PC-9 (cell line): ENCODE data around the gene SYPL2. TPM values are rescaled to one million over a fixed set of nuclear protein-coding genes. Genes with fewer than 3 reads are reported as not detected.

Source experiments
- Bru-seq: library from RNA; stranded (reverse); fragments of 400-500 nt; gene quantifications from one replicate; lab custom pipeline; 2021; lab: Mats Ljungman, UMichigan
- BruChase-seq, 2 experiments: library from RNA; stranded (reverse); fragments of 400-500 nt; gene quantifications; one replicate each; lab custom pipeline; 2021; lab: Mats Ljungman, UMichigan
- BruUV-seq: library from RNA; stranded (reverse); fragments of 400-500 nt; replicated peaks from 2 replicates; lab custom pipeline; 2021; lab: Mats Ljungman, UMichigan
- CTCF ChIA-PET: fragments of 300-600 bp; sonication (Branson Sonifier 250); formaldehyde crosslinking; loops from one replicate; lab custom pipeline; 2022; ENCODE audit warnings: antibody characterized with exemption; lab: Charles Lee
- POLR2A ChIA-PET: fragments of 300-600 bp; sonication (Branson Sonifier 250); formaldehyde crosslinking; loops from one replicate; lab custom pipeline; 2022; ENCODE audit warnings: antibody characterized with exemption; ENCODE audit not compliant: unreplicated experiment; lab: Charles Lee
- DNase-seq, 2 experiments: peaks; one replicate each; pipeline versions ENCODE4 v3.0.0 to v3.0.0-alpha.2; 2015 to 2022; ENCODE audit warnings: mixed read lengths in 1 of 2
- H2AFZ ChIP-seq: fragments of 200-600 bp; sonication (generic); 2 replicates; pipeline ENCODE4 v1.8.1; 2017; ENCODE audit warnings: antibody characterized with exemption
- H3F3A ChIP-seq: fragments of 200-600 bp; sonication (generic); 2 replicates; pipeline ENCODE4 v1.8.1; 2017; ENCODE audit warnings: antibody characterized with exemption, mild to moderate bottlenecking, low read depth; ENCODE audit not compliant: insufficient read depth
- H3K27ac ChIP-seq: fragments of 200-600 bp; sonication (generic); 2 replicates; pipeline ENCODE4 v1.6.1; 2016; ENCODE audit warnings: mixed run types
- H3K27me3 ChIP-seq: fragments of 200-600 bp; sonication (generic); 2 replicates; pipeline ENCODE4 v1.6.1; 2016; ENCODE audit warnings: low read depth, mixed run types; ENCODE audit not compliant: insufficient read depth
- H3K36me3 ChIP-seq: fragments of 200-600 bp; sonication (generic); 2 replicates; pipeline ENCODE4 v1.6.1; 2016; ENCODE audit warnings: low read depth, mixed run types
- H3K4me1 ChIP-seq: fragments of 200-600 bp; sonication (generic); replicated peaks from 2 replicates; pipeline ENCODE4 v1.6.1; 2016; ENCODE audit warnings: mixed run types; ENCODE audit not compliant: insufficient read depth
- H3K4me2 ChIP-seq: fragments of 200-600 bp; sonication (generic); 2 replicates; pipeline ENCODE4 v1.6.1; 2017; ENCODE audit warnings: mixed run types
- H3K4me3 ChIP-seq: fragments of 200-600 bp; sonication (generic); 2 replicates; pipeline ENCODE4 v1.6.1; 2016; ENCODE audit warnings: mixed run types
- H3K79me2 ChIP-seq: fragments of 200-600 bp; sonication (generic); 2 replicates; pipeline ENCODE4 v1.6.1; 2017; ENCODE audit warnings: low read depth, mixed run types
- H3K9me2 ChIP-seq: fragments of 200-600 bp; sonication (generic); 2 replicates; pipeline ENCODE4 v1.8.1; 2017; ENCODE audit warnings: mild to moderate bottlenecking; ENCODE audit not compliant: insufficient read depth
- H3K9me3 ChIP-seq: fragments of 200-600 bp; sonication (generic); 2 replicates; pipeline ENCODE4 v1.8.1; 2016; ENCODE audit warnings: low read depth; ENCODE audit not compliant: insufficient read depth
- H4K20me1 ChIP-seq: fragments of 200-600 bp; sonication (generic); 2 replicates; pipeline ENCODE4 v1.8.1; 2017; ENCODE audit not compliant: insufficient read depth
- EZH2 ChIP-seq: fragments of 200-600 bp; sonication (generic); IDR thresholded peaks from 2 replicates; pipeline ENCODE4 v1.8.0; 2017; ENCODE audit warnings: antibody characterized with exemption, low read depth
- intact Hi-C: fragments of 100-400 bp; cut with micrococcal nuclease; formaldehyde crosslinking; loops from one replicate; pipeline ENCODE4 v1.10.0; 2022; ENCODE audit not compliant: unreplicated experiment
- long read RNA-seq: library from polyadenylated mRNA; stranded (forward); transcript quantifications from one replicate; pipeline ENCODE4 v2.0.0, GENCODE V29; 2022
- total RNA-seq: library from RNA; stranded (reverse); gene quantifications from 2 replicates; pipeline ENCODE4 v1.2.3, GENCODE V29; 2021
- TF ChIP-seq, protein P1 (sequence below): fragments of 200-600 bp; sonication (generic); conservative IDR thresholded peaks from 2 replicates; pipeline ENCODE4 v1.6.1; 2017; ENCODE audit warnings: mixed run types, antibody characterized with exemption, mild to moderate bottlenecking, moderate library complexity

The SYPL2 gene
- total RNA-seq (0.09 and 0.28 TPM in 2 replicates), Bru-seq, nascent RNA (percentile 8 among the genes with signal in this experiment), BruChase-seq, experiment 1, labeled RNA remaining after a 2-hour chase (percentile 27 among the genes with signal in this experiment), BruChase-seq, experiment 2, labeled RNA remaining after a 6-hour chase (percentile 17 among the genes with signal in this experiment)
- long read RNA-seq, partial matches to known transcripts = 0 of 1 reads
- long read RNA-seq, other reads (novel, unspliced or antisense) = 1 of 1 reads

DNA sequence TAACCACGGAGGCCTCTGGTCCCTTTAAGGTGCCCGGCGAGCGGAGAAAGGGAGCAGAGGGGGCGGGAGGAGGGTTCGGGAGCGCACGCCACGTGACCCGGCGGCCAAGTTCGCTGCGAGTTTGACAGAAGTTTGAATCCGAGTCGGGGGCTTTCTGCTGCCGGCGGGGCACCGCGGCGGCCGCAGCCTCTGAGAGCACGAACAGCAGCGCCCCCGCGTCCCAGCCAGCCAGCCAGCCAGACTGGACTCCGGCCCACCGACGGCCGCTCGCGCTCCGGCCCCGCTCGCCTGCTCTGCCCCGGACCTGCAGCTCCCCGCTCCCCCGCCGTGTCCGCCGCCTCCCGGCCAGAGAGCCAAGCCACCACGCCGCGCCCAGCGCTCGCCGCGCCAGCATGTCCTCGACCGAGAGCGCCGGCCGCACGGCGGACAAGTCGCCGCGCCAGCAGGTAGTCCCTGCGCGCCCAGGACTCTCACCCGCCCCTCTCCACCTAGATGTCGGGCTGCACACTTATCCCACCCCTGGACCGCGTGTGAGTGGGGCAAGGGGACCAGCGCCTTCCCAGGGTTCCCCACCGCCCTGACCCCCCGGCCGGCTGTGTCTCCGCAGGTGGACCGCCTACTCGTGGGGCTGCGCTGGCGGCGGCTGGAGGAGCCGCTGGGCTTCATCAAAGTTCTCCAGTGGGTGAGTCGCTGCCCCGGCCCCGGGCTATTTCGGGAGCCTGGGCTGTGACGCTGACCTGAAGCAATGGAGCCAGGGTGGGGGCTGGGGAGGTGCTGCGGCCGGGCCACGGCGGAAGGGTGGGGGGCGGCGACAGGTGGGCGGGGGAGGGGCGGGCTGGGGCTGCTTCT lies at the start of gene SYPL2:
TSS of gene SYPL2 (plus strand) at position 95 of the 849 bp plus-strand sequence. CDS start at position 393, 298 bp downstream.
- Histone ChIP-seq H4K20me1 (no peaks in the 10 kb centered on the region), H3F3A (no peaks in the 10 kb centered on the region), H3K9me3 (no peaks in the 10 kb centered on the region), H3K9me2 (no peaks in the 10 kb centered on the region), H3K27ac (no peak within 1 kb of the TSS), H3K27me3 (peaks cover 93% of the 10 kb centered on the region), H2AFZ (peak within 1 kb of the TSS; percentile 34; the same call in 1 of the 2 replicates), H3K36me3 (no peaks in the 10 kb centered on the region), H3K4me2 (peak within 1 kb of the TSS; percentile 41), H3K79me2 (no peaks in the 10 kb centered on the region), H3K4me3 (peak within 1 kb of the TSS; percentile 27; the same call in 1 of the 2 replicates), H3K4me1 (no peaks in the 10 kb centered on the region)
- BruUV-seq = no TSS peak
- DNase-seq = peak in 1 of 2 experiments; percentile 18
- intact Hi-C loops = no loop called here
- no peak for TF ChIP-seq EZH2
- TF ChIP-seq, protein P1, sequence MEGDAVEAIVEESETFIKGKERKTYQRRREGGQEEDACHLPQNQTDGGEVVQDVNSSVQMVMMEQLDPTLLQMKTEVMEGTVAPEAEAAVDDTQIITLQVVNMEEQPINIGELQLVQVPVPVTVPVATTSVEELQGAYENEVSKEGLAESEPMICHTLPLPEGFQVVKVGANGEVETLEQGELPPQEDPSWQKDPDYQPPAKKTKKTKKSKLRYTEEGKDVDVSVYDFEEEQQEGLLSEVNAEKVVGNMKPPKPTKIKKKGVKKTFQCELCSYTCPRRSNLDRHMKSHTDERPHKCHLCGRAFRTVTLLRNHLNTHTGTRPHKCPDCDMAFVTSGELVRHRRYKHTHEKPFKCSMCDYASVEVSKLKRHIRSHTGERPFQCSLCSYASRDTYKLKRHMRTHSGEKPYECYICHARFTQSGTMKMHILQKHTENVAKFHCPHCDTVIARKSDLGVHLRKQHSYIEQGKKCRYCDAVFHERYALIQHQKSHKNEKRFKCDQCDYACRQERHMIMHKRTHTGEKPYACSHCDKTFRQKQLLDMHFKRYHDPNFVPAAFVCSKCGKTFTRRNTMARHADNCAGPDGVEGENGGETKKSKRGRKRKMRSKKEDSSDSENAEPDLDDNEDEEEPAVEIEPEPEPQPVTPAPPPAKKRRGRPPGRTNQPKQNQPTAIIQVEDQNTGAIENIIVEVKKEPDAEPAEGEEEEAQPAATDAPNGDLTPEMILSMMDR = no peak
- ChIA-PET CTCF (no interaction called here), POLR2A (no interaction called here)

DNA sequence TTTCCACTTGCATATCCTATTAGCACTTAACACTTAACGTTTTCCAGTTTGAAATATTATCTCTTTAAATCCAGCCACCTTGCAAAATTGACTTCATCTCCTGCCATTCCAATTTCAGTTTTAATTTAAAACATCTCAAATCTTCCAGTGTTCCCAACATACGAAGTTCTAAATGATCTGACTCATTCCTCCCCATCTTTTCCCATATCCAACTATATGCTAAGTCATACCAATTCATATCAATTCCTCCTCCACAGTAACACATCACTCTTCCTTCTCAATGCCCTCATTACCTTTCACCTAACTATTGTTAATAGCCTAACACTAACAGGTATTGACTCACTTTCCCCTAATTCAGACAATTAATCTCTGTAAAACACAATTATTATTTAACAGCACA lies 42.8 kb upstream of the SYPL2 start:
- TF ChIP-seq EZH2 = no peak
- TF ChIP-seq, protein P1 = no peak
- CTCF ChIA-PET = no interaction called here
- no peak for DNase-seq
- Histone ChIP-seq H3F3A (peaks cover 34% of the 10 kb centered on the region), H3K4me2 (peak overlapping the region; percentile 95), H4K20me1 (peaks cover 44% of the 10 kb centered on the region), H3K9me3 (no peaks in the 10 kb centered on the region), H3K9me2 (no peaks in the 10 kb centered on the region), H3K27ac (peak overlapping the region; percentile 88), H3K36me3 (peaks cover 20% of the 10 kb centered on the region), H3K79me2 (peaks cover 92% of the 10 kb centered on the region), H3K4me1 (peaks cover 27% of the 10 kb centered on the region), H3K4me3 (peak overlapping the region; percentile 98; the same call in 1 of the 2 replicates), H2AFZ (no peak overlapping the region), H3K27me3 (no peaks in the 10 kb centered on the region)
- intact Hi-C loops = no loop called here
- no TSS peak for BruUV-seq
- POLR2A ChIA-PET = no interaction called here
